Activated CD8-positive, alpha-beta memory T cell treated with anti-CD3 and anti-CD28 coated beads, Interleukin-2, amount 50 U/mL, for 24 hours (primary cell): Measurements from ENCODE around the gene CCND1.

Experiments
- DNase-seq: peaks from one replicate; pipeline ENCODE4 v3.0.0-alpha.2; 2020; ENCODE audit errors: extremely low read depth

The CCND1 gene

DNA sequence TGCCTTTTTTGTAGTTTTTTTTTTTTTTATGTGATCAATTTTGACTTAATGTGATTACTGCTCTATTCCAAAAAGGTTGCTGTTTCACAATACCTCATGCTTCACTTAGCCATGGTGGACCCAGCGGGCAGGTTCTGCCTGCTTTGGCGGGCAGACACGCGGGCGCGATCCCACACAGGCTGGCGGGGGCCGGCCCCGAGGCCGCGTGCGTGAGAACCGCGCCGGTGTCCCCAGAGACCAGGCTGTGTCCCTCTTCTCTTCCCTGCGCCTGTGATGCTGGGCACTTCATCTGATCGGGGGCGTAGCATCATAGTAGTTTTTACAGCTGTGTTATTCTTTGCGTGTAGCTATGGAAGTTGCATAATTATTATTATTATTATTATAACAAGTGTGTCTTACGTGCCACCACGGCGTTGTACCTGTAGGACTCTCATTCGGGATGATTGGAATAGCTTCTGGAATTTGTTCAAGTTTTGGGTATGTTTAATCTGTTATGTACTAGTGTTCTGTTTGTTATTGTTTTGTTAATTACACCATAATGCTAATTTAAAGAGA lies 12.5 kb downstream of the CCND1 start:
- no peak for DNase-seq

- DNase-seq: no peak
Observed at GRCh38 chr11:69654001-69654659, 13.2 kb downstream of the CCND1 start.

DNA sequence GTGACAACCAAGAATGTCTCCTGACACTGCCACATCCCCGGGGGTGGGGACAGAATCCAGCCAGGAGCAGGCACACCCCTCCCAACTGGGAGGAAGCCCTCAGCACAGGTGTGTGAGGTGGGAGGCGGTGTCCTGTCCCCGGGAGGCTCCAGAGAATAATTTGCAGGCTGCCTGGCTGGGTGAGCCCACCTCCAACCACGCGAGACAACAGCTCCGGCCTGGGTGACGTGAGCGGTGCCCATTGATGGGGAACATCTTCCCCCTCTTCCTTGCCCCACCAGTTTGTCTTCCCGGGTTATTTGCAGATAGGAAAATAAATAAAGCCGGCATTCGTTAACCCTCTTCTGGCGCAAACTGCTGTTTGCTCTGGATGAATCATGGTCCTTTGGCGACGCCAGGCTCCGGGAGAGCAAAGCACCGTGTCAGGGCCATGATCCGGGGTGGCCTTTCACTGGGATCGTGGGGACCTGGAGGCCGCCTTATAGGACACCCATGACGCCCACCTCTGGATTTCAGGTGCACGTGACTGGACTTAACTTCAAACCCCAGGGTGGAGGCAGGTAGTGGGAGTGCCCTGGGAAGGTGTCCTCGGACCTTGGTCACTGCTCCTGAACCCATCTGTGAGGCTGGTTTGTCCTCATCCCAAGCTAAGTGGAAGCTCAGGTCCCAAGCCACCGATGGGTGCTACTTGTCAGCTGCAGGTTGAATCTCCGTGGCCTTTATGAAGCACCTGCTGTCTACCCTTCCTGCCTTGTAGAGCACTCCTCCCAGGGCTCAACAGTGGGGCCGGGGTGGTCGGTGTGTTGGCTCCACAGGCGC lies 13.9 kb downstream of the CCND1 start:
- DNase-seq: no peak

GRCh38 chr11:69655479-69656428 lies 14.8 kb downstream of the CCND1 start:
- no peak for DNase-seq

GRCh38 chr11:69656536-69657455 lies 15.8 kb downstream of the CCND1 start:
- no peak for DNase-seq

DNA sequence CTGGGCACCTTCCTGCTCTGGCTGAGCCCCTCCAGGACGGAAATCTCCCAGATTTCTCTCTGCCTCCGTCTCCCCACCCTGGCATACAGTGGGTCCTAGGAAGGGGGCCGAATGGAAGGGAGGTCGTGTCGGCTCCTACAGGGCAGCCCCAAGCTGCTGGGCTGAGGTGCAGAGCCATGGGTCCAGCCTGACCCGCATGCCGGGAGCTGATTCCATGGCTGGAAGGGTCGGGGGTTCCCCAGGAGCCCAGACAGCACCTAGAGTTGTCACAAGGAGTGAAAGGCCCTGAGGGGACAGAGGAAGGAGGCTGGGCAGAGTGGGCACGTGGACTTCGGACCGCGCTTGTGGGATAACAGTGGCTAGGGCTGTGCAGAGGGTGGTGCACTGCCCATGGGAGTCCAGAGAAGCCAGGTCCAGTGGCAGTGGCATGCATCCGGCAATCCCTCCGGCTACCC lies 16.5 kb downstream of the CCND1 start:
- DNase-seq: no peak

GRCh38 chr11:69657911-69658625 lies 17.1 kb downstream of the CCND1 start:
- no peak for DNase-seq

DNA sequence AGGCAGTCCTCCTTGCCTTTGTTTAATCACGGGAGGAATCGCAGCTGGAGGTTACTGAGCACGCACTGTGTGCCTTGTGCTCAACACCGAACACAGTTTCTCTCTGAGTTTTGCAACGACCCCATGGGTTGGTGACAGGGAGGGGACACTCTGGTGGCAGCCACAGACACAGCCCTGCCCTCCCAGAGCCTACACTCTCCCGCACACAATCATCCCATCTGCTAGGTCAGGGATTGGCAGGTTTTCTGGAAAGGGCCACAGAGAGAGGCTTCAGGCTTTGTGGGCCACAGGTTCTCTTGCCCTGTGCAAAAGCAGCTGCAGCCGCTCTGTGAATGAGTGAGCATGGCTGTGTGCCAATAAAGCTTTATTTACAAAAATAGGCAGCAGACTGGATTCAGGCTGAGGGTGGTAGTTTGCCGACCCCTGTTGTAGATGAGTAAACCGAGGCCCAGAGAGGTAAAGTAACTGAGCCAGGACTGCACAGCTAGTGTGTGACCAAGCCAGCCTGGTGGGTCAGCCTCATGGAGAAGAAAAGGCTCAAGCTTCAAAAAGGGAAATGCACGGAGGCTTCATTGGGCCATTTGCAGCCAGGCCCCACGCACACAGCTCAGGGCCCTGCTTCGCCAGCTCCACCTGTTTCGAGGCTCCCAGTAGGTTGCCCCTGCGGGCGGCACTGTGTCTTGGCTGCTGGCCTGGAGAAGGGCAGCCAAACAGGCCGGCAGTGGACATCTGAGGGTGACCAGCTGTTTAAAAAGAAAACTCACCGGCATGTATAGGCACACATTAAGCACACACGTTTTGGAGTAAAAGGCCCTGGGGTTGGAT lies 17.9 kb downstream of the CCND1 start:
- DNase-seq: no peak

DNA sequence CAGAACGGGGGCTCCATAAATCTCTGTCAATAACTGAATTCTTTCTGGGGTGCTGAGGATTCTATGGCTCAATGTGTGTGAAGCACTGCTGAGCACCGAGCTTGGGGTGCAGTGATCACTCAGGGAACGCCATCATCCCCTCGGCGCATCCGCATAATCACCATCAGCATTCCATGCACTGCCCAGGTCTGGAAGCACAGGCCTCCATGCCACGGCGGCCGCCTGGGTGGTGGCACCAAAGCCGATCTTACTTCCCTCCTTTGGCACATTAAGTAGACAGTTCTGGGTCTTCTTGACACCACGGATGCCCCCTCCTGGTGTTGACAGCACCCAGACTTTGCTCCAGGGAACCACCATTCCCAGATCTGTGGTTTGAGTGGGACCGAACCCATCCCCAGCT lies 18.6 kb downstream of the CCND1 start:
- DNase-seq: no peak

- no peak for DNase-seq
Observed at GRCh38 chr11:69660001-69660500, 19.1 kb downstream of the CCND1 start.

DNA sequence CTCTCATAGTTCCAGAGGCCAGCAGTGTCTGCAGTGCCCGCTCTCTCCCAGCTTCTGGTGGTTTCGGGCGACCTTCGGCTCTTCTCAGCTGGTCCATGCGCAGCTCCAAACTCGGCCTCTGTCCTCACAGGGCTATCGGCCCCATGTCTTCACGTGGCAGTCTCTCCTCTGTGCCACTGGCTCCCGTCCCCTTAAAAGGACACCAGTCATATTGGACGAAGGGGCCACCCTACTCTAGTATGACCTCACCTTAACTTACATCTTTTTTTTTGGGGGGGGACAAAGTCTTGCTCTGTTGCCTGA lies 20.4 kb downstream of the CCND1 start:
- no peak for DNase-seq

DNA sequence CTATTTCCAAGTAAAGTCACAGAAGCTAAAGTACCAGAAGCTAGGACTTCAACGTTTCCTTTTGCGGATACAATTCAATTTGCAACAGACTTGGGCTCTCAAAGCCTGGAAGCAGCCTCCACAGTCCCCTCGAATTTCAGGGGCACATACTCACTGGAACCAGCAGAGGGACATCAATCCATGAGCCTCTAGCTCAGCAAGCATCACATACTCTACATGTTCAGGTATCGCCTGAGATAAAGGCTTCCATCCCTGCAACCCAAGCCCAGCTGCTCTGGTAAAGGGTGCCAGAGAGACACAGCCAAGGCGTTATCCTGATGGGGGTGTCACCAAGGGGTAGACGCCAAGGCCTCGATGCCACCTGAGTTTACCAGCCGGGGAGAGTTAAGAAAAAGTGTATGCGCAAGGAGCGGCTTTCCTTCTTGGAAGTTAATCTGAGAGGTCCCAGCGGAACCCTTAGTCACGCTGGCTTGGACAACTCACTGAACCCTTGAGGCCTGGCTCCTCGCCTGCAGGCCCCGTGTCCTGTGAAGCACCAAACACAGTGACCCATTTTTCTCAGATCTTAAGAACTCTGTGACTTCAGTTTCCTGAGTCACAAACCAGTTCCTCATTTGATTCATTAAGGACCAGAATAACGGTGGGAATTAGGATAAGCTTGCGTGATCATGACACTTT lies 21.2 kb downstream of the CCND1 start:
- no peak for DNase-seq

GRCh38 chr11:69662806-69663205 lies 21.9 kb downstream of the CCND1 start:
- no peak for DNase-seq

GRCh38 chr11:69663326-69663725 lies 22.4 kb downstream of the CCND1 start:
- no peak for DNase-seq

- DNase-seq: no peak
Observed at GRCh38 chr11:69664103-69664775, 23.3 kb downstream of the CCND1 start.

DNA sequence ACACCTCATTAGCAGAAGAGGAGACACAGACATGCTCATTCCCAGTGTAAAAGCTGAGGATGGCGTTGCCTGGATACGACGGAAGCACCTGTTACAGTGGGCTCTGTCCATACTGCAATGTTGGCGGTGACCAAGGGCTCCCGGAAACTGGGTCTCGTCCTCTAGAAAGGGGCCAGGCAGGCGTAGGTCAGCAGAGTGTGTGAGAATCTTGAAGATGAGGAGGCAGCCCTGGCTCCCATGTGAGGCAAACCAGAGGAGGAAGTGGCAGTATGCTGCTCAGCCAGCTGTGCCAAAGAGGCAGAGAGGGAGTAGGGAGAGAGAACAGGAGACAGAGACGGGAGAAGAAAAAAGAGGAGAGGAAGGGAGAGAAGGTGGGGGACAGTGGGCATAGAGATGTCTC lies 23.9 kb downstream of the CCND1 start:
- no peak for DNase-seq

- no peak for DNase-seq
Observed at GRCh38 chr11:69665669-69666068, 24.7 kb downstream of the CCND1 start.

DNA sequence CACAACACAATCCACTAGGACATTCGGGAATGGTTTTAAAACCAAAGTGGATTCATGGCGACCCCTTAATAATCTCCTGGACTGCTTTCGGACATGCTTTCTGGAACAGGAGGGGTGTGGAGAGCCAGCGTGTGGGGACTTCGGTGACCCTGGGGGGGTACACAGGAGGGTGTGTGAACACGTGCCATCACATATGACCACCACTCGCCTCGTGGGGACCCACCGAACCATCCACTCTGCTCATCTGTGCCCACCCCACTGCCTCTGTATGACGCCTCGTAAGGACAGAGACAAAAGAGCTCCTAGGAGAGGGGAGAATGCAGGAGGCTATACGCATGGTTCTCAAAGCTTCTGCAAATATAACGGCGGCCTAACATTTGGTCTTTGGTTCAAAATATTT lies 25.3 kb downstream of the CCND1 start:
- no peak for DNase-seq
